ENCODE measurements around the gene SLC6A19.

SLC6A19 gene

GRCh38 chr5:1189269-1189668, 12.1 kb upstream of the SLC6A19 start:
- DNase-seq (ENCODE audit: low read depth), result no peak
- TF ChIP-seq CTCF (IDR thresholded peaks at IDR 0.05; ENCODE audit: low read depth, low read length, missing control alignments), result no peak
- H3K4me3 ChIP-seq (ENCODE audit: low read depth, low read length), result no peak overlapping the region

GRCh38 chr5:1190278-1190677, 11.1 kb upstream of the SLC6A19 start:
- H3K4me3 ChIP-seq (ENCODE audit: low read depth, low read length), result no peak overlapping the region
- no peak for TF ChIP-seq CTCF (IDR thresholded peaks at IDR 0.05; ENCODE audit: low read depth, low read length, missing control alignments)
- no peak for DNase-seq (ENCODE audit: low read depth)

- no peak for DNase-seq (ENCODE audit: low read depth)
- no peak for TF ChIP-seq CTCF (IDR thresholded peaks at IDR 0.05; ENCODE audit: low read depth, low read length, missing control alignments)
Measured at GRCh38 chr5:1190837-1191239, 10.6 kb upstream of the SLC6A19 start.

GRCh38 chr5:1192971-1193590, 8.3 kb upstream of the SLC6A19 start:
- H3K4me3 ChIP-seq (ENCODE audit: low read depth, low read length), result no peak overlapping the region
- TF ChIP-seq CTCF (IDR thresholded peaks at IDR 0.05; ENCODE audit: low read depth, low read length, missing control alignments), result no peak
- DNase-seq (ENCODE audit: low read depth), result no peak

More at GRCh38 chr5:1190837-1191239, 10.6 kb upstream of the SLC6A19 start:
- no peak overlapping the region for H3K4me3 ChIP-seq (ENCODE audit: low read depth, low read length)

GRCh38 chr5:1193591-1193985, 7.8 kb upstream of the SLC6A19 start:
- TF ChIP-seq CTCF (IDR thresholded peaks at IDR 0.05; ENCODE audit: low read depth, low read length, missing control alignments), result no peak
- DNase-seq (ENCODE audit: low read depth), result no peak
- H3K4me3 ChIP-seq (ENCODE audit: low read depth, low read length), result no peak overlapping the region

- H3K4me3 ChIP-seq (ENCODE audit: low read depth, low read length), result no peak overlapping the region
- TF ChIP-seq CTCF (IDR thresholded peaks at IDR 0.05; ENCODE audit: low read depth, low read length, missing control alignments), result no peak
- no peak for DNase-seq (ENCODE audit: low read depth)
Measured at GRCh38 chr5:1194378-1194777, 7.0 kb upstream of the SLC6A19 start.

GRCh38 chr5:1195439-1195838, 6.0 kb upstream of the SLC6A19 start:
- no peak for TF ChIP-seq CTCF (IDR thresholded peaks at IDR 0.05; ENCODE audit: low read depth, low read length, missing control alignments)
- no peak overlapping the region for H3K4me3 ChIP-seq (ENCODE audit: low read depth, low read length)
- DNase-seq (ENCODE audit: low read depth), result no peak
